ENCODE data around the gene PPIH.

DNA sequence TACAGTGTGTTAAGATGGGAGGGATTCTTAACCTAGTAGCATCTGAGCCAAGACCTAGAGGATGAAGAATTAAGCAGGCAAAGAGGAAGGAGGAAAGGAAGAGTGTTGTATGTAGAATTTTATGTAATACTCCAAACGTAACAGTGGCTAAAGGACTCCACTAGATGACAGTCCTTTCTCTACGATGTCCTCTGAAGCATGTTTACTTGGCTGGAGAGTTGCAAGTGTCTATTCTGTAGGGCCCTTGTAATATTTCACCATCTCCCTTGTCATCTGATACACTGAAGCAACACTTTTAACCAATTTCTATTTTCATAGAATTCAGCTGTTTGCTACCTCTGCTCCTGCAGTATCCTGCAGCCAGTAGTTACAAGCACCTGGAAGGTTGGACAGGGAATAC, 21.8 kb downstream of the PPIH start:
- TF ChIP-seq, protein P1, sequence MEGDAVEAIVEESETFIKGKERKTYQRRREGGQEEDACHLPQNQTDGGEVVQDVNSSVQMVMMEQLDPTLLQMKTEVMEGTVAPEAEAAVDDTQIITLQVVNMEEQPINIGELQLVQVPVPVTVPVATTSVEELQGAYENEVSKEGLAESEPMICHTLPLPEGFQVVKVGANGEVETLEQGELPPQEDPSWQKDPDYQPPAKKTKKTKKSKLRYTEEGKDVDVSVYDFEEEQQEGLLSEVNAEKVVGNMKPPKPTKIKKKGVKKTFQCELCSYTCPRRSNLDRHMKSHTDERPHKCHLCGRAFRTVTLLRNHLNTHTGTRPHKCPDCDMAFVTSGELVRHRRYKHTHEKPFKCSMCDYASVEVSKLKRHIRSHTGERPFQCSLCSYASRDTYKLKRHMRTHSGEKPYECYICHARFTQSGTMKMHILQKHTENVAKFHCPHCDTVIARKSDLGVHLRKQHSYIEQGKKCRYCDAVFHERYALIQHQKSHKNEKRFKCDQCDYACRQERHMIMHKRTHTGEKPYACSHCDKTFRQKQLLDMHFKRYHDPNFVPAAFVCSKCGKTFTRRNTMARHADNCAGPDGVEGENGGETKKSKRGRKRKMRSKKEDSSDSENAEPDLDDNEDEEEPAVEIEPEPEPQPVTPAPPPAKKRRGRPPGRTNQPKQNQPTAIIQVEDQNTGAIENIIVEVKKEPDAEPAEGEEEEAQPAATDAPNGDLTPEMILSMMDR (IDR thresholded peaks at IDR 0.05), result no peak
- TF ChIP-seq POLR2A (IDR thresholded peaks at IDR 0.05) (no peak), POLR2AphosphoS5 (IDR thresholded peaks at IDR 0.05; ENCODE audit: insufficient read depth in 1 of 2, low read depth in 1 of 2) (no peak)

Measured in vagina (tissue), 2 donors.